ENCODE data around the gene IGDCC3.

- TF ChIP-seq POLR2AphosphoS5 (IDR thresholded peaks at IDR 0.05) (no peak), POLR2A (IDR thresholded peaks at IDR 0.05) (no peak)
- TF ChIP-seq, protein P1, sequence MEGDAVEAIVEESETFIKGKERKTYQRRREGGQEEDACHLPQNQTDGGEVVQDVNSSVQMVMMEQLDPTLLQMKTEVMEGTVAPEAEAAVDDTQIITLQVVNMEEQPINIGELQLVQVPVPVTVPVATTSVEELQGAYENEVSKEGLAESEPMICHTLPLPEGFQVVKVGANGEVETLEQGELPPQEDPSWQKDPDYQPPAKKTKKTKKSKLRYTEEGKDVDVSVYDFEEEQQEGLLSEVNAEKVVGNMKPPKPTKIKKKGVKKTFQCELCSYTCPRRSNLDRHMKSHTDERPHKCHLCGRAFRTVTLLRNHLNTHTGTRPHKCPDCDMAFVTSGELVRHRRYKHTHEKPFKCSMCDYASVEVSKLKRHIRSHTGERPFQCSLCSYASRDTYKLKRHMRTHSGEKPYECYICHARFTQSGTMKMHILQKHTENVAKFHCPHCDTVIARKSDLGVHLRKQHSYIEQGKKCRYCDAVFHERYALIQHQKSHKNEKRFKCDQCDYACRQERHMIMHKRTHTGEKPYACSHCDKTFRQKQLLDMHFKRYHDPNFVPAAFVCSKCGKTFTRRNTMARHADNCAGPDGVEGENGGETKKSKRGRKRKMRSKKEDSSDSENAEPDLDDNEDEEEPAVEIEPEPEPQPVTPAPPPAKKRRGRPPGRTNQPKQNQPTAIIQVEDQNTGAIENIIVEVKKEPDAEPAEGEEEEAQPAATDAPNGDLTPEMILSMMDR (IDR thresholded peaks at IDR 0.05), result no peak
Observed at GRCh38 chr15:65393557-65393956, 15.8 kb upstream of the IGDCC3 start.

Measured in upper lobe of left lung (tissue), 4 donors.